Activated CD8-positive, alpha-beta T cell treated with anti-CD3 and anti-CD28 coated beads for 36 hours (primary cell): ENCODE measurements around the gene MAP3K12. TPM values are rescaled to one million over a fixed set of nuclear protein-coding genes. Genes with fewer than 3 reads are reported as not detected.

Experiments
- ATAC-seq: fragments of 200-7000 bp; cut with Tn5 transposase; one replicate; pipeline ENCODE4 v1.10.0; 2021; ENCODE audit warnings: mild to moderate bottlenecking, moderate library complexity
- CTCF ChIA-PET: fragments of 350-600 bp; sonication (Branson Sonifier 250); formaldehyde crosslinking; loops from one replicate; lab custom pipeline; 2021; ENCODE audit warnings: antibody characterized with exemption; lab: Charles Lee
- POLR2A ChIA-PET: fragments of 350-600 bp; sonication (Branson Sonifier 250); formaldehyde crosslinking; loops from one replicate; lab custom pipeline; 2021; ENCODE audit warnings: antibody characterized with exemption; lab: Charles Lee
- DNase-seq: peaks from one replicate; pipeline ENCODE4 v3.0.0-alpha.2; 2020
- H3K27ac Mint-ChIP-seq: one replicate; pipeline ENCODE4 v1.8.0; 2021; ENCODE audit warnings: mild to moderate bottlenecking, mixed read lengths
- H3K27me3 Mint-ChIP-seq: one replicate; pipeline ENCODE4 v1.8.0; 2021; ENCODE audit warnings: mixed read lengths
- H3K36me3 Mint-ChIP-seq: one replicate; pipeline ENCODE4 v1.8.0; 2021; ENCODE audit warnings: low read depth, mixed read lengths
- H3K4me1 Mint-ChIP-seq: one replicate; pipeline ENCODE4 v1.8.0; 2021; ENCODE audit warnings: low read depth, mixed read lengths
- H3K4me3 Mint-ChIP-seq: one replicate; pipeline ENCODE4 v1.8.0; 2021; ENCODE audit warnings: mild to moderate bottlenecking, moderate library complexity, mixed read lengths
- H3K9me3 Mint-ChIP-seq: one replicate; pipeline ENCODE4 v1.8.0; 2021; ENCODE audit warnings: mixed read lengths
- CTCF ChIP-seq: fragments of 200-600 bp; IDR thresholded peaks from one replicate; pipeline ENCODE4 v1.8.0; 2022; ENCODE audit warnings: antibody characterized with exemption, mild to moderate bottlenecking
- intact Hi-C: fragments of 100-400 bp; cut with micrococcal nuclease; formaldehyde crosslinking; loops from one replicate; pipeline ENCODE4 v1.10.0; 2022
- total RNA-seq, 2 experiments: library from RNA; stranded (reverse); gene quantifications; one replicate each; pipeline ENCODE4 v1.2.3, GENCODE V29; 2021

Gene MAP3K12
- total RNA-seq, 2 experiments from 2014 or later, result 8.2 to 10.0 TPM

DNA sequence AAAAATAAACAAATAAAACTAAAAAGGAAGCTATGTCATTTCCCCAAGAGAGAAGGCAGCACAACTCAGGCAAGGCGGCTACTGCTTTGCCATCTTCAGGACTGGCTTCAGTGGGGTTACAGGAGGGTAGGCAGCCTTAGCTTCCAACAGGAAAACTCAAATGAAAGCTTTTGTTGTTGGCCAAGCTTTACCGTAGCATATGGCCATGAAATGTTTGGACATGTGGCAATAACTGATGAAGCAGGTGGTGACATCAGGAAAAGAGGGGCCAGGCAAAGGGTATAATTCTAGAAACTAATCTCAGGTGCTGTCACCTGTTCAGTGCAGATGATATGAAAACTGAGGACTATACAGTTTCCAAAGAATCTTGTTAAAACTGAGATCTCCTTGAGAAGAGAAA, 30.8 kb upstream of the MAP3K12 start:
- ChIA-PET CTCF (interaction anchor here (1.2 to 1.6 kb wide), 3 partner anchors 10 to 130 kb away, joined by 3 to 4 read pairs (median 3); no protein-coding TSS in a partner anchor), POLR2A (no interaction called here)
- TF ChIP-seq CTCF, result no peak
- H3K27ac Mint-ChIP-seq, result no peak overlapping the region
- ATAC-seq (no peak), DNase-seq (no peak)
- H3K27me3 Mint-ChIP-seq, result no peaks in the 10 kb centered on the region
- intact Hi-C loops, result no loop called here
- no peak overlapping the region for H3K4me3 Mint-ChIP-seq
- H3K4me1 Mint-ChIP-seq, result no peaks in the 10 kb centered on the region
- no peaks in the 10 kb centered on the region for H3K9me3 Mint-ChIP-seq
- peaks cover 23% of the 10 kb centered on the region for H3K36me3 Mint-ChIP-seq

GRCh38 chr12:53524476-53524875, 25.2 kb upstream of the MAP3K12 start:
- ChIA-PET POLR2A (no interaction called here), CTCF (interaction anchor here (1.0 kb wide), 1 partner anchor 16 kb away, joined by 3 read pairs; no protein-coding TSS in a partner anchor)
- H3K36me3 Mint-ChIP-seq, result peaks cover 9% of the 10 kb centered on the region
- TF ChIP-seq CTCF, result no peak
- H3K4me1 Mint-ChIP-seq, result no peaks in the 10 kb centered on the region
- H3K4me3 Mint-ChIP-seq, result no peak overlapping the region
- intact Hi-C loops, result no loop called here
- no peaks in the 10 kb centered on the region for H3K9me3 Mint-ChIP-seq
- DNase-seq (no peak), ATAC-seq (no peak)
- no peaks in the 10 kb centered on the region for H3K27me3 Mint-ChIP-seq
- H3K27ac Mint-ChIP-seq, result no peak overlapping the region

- Mint-ChIP-seq H3K4me1 (no peaks in the 10 kb centered on the region), H3K27me3 (no peaks in the 10 kb centered on the region), H3K9me3 (no peaks in the 10 kb centered on the region), H3K27ac (no peak overlapping the region), H3K4me3 (no peak overlapping the region), H3K36me3 (peaks cover 9% of the 10 kb centered on the region)
- ChIA-PET POLR2A (interaction anchor here (0.6 kb wide), 1 partner anchor 83 kb away, joined by 3 read pairs; no protein-coding TSS in a partner anchor), CTCF (interaction anchor here (1.1 to 2.2 kb wide), 3 partner anchors 15 to 220 kb away, joined by 4 to 7 read pairs (median 6); no protein-coding TSS in a partner anchor)
- ATAC-seq (no peak), DNase-seq (no peak)
- intact Hi-C loops, result no loop called here
- TF ChIP-seq CTCF, result no peak
Observed at GRCh38 chr12:53523131-53523530, 23.9 kb upstream of the MAP3K12 start.

DNA sequence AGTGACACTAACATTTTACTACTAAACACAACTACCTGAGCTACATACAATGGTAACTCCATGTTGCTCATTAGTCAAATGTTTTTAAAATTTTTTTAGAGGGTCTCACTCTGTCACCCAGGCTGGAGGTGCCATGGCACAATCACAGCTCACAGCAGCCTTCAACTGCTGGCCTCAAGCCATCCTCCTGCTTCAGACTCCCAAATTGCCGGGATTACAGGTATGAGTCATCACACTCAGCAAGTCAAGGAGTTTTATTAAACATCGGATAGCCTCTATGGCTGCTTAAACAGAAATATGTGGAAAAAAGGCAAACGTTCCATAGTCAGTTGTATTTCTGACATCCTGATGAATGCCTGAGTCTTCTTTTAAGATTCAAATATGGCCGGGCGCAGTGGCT, 19.1 kb upstream of the MAP3K12 start:
- intact Hi-C loops, result no loop called here
- H3K36me3 Mint-ChIP-seq, result peaks cover 15% of the 10 kb centered on the region
- ChIA-PET CTCF (interaction anchor here (1.3 kb wide), 1 partner anchor 10 kb away, joined by 9 read pairs; no protein-coding TSS in a partner anchor), POLR2A (no interaction called here)
- H3K4me3 Mint-ChIP-seq, result no peak overlapping the region
- ATAC-seq, result no peak
- H3K27me3 Mint-ChIP-seq, result no peaks in the 10 kb centered on the region
- no peak for DNase-seq
- H3K9me3 Mint-ChIP-seq, result no peaks in the 10 kb centered on the region
- H3K27ac Mint-ChIP-seq, result no peak overlapping the region
- H3K4me1 Mint-ChIP-seq, result no peaks in the 10 kb centered on the region
- TF ChIP-seq CTCF, result no peak

GRCh38 chr12:53516758-53517455, 17.6 kb upstream of the MAP3K12 start:
- no peak overlapping the region for H3K4me3 Mint-ChIP-seq
- POLR2A ChIA-PET, result no interaction called here
- DNase-seq (no peak), ATAC-seq (no peak)
- no peak overlapping the region for H3K27ac Mint-ChIP-seq
- no peaks in the 10 kb centered on the region for H3K9me3 Mint-ChIP-seq
- TF ChIP-seq CTCF, result no peak
- no peaks in the 10 kb centered on the region for H3K27me3 Mint-ChIP-seq
- CTCF ChIA-PET, result interaction anchor here (1.5 kb wide), 2 partner anchors 165 to 229 kb away, joined by 3 to 5 read pairs; no protein-coding TSS in a partner anchor
- intact Hi-C loops, result no loop called here
- H3K36me3 Mint-ChIP-seq, result peaks cover 11% of the 10 kb centered on the region
- H3K4me1 Mint-ChIP-seq, result no peaks in the 10 kb centered on the region
